Uterus (tissue), 4 donors: Measurements from ENCODE around the gene DLK2. TPM values are rescaled to one million over a fixed set of nuclear protein-coding genes. Genes with fewer than 3 reads are reported as not detected.

Experiments used
- DNase-seq, 2 donors: peaks; one replicate each; pipeline ENCODE4 v3.0.0-alpha.2; 2019 to 2020
- H3K27ac ChIP-seq, 2 donors: fragments of 200-600 bp; sonication (generic); 1 replicate in 1 of 2; 2 replicates in 1 of 2; pipeline ENCODE4 v1.5.1; 2016 to 2018
- H3K27me3 ChIP-seq, 2 donors: fragments of 200-600 bp; sonication (generic); one replicate each; pipeline ENCODE4 v1.5.1; 2018 to 2019; ENCODE audit warnings: control low read depth in 1 of 2
- H3K36me3 ChIP-seq, 2 donors: fragments of 200-600 bp; sonication (generic); one replicate each; pipeline ENCODE4 v1.5.1; 2019; ENCODE audit warnings: control low read depth in 1 of 2
- H3K4me1 ChIP-seq, 2 donors: fragments of 200-600 bp; sonication (generic); one replicate each; pipeline ENCODE4 v1.5.1; 2018 to 2019; ENCODE audit warnings: control low read depth in 1 of 2
- H3K4me3 ChIP-seq, 2 donors: fragments of 200-600 bp; sonication (generic); 1 replicate in 1 of 2; 2 replicates in 1 of 2; pipeline ENCODE4 v1.5.1; 2018 to 2019; ENCODE audit warnings: mild to moderate bottlenecking in 1 of 2
- H3K9me3 ChIP-seq, 2 donors: fragments of 200-600 bp; sonication (generic); one replicate each; pipeline ENCODE4 v1.5.1; 2019; ENCODE audit warnings: control low read depth in 1 of 2
- POLR2A ChIP-seq, 2 donors: fragments of 450-650 bp; IDR thresholded peaks; one replicate each; pipeline ENCODE4 v1.6.1; 2016; ENCODE audit warnings: antibody characterized with exemption in 2 of 2, mild to moderate bottlenecking in 1 of 2, moderate library complexity in 1 of 2
- intact Hi-C: fragments of 100-400 bp; cut with DNase I; formaldehyde crosslinking; loops from one replicate; pipeline ENCODE4 v1.15.1; 2023; ENCODE audit warnings: low total_unique reads
- microRNA-seq: library from miRNA; unstranded; fragments of <30 nt; microRNA quantifications from one replicate; pipeline ENCODE4, GENCODE V29; 2016; ENCODE audit warnings: borderline microRNAs expressed, borderline replicate concordance
- small RNA-seq: library from RNA; depleted of rRNA; stranded (forward); fragments of <200 nt; gene quantifications from one replicate; pipeline ENCODE3, GENCODE V24; 2016
- total RNA-seq, 4 donors: library from RNA; depleted of rRNA in 3 of 4; stranded (reverse); fragments of >200 nt in 3 of 4; gene quantifications; one replicate each; pipeline versions ENCODE4 v1.1.0 to v1.2.4, GENCODE V29; 2014 to 2023
- TF ChIP-seq, protein P1 (sequence below), 4 experiments: fragments of 200-600 bp in 2 of 4; fragments of 450-650 bp in 2 of 4; sonication (generic) in 2 of 4; IDR thresholded peaks; one replicate each; pipeline ENCODE4 v1.5.1; 2016 to 2019; ENCODE audit warnings: antibody characterized with exemption in 4 of 4, mild to moderate bottlenecking in 2 of 4, moderate library complexity in 1 of 4
- donor health status: DM: yes; HTN: yes; CAD: no.

Gene DLK2
- total RNA-seq, 4 donors from 2014 or later, result 1.9 to 3.3 TPM; not detected in 2

DNA sequence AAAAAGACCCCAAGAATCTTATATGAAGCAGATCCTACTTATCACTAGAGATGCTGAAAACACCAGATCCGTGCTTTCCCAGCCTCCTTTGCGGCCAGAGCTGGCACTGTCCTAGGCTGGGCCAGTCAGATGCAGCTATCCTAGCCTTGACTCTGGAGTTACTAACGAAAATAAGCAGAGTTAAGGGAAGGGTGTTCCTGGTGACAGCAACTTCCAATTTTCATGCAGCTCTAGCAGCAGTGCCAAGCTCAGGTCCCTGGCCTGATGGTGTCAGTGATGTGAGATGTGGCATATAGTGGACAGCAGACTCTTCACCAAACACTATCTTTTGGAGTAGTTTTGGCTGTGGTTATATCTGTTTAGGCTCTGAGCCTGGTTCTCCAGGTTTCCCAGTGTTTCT, 53.6 kb downstream of the DLK2 start:
- Histone ChIP-seq H3K4me3 (no peak overlapping the region), H3K9me3 (no peaks in the 10 kb centered on the region), H3K27me3 (no peaks in the 10 kb centered on the region), H3K4me1 (no peaks in the 10 kb centered on the region), H3K27ac (no peak overlapping the region), H3K36me3 (no peaks in the 10 kb centered on the region)
- no peak for DNase-seq
- TF ChIP-seq POLR2A (IDR thresholded peaks at IDR 0.05), result no peak
- TF ChIP-seq, protein P1, sequence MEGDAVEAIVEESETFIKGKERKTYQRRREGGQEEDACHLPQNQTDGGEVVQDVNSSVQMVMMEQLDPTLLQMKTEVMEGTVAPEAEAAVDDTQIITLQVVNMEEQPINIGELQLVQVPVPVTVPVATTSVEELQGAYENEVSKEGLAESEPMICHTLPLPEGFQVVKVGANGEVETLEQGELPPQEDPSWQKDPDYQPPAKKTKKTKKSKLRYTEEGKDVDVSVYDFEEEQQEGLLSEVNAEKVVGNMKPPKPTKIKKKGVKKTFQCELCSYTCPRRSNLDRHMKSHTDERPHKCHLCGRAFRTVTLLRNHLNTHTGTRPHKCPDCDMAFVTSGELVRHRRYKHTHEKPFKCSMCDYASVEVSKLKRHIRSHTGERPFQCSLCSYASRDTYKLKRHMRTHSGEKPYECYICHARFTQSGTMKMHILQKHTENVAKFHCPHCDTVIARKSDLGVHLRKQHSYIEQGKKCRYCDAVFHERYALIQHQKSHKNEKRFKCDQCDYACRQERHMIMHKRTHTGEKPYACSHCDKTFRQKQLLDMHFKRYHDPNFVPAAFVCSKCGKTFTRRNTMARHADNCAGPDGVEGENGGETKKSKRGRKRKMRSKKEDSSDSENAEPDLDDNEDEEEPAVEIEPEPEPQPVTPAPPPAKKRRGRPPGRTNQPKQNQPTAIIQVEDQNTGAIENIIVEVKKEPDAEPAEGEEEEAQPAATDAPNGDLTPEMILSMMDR (IDR thresholded peaks at IDR 0.05), result no peak
- intact Hi-C loops, result no loop called here

Small RNAs within 50 kb of the gene (microRNA-seq; reads per million reads assigned to microRNA genes)
- not detected for gene MIR6780B

Small RNAs within 50 kb of the gene (small RNA-seq; reads per million reads assigned to genes)
- gene MIR6780B, result not detected
- not detected for gene RNU6-1113P

Other genes with a start within 250 kb of the DLK2 start
- gene DNPH1, start 226.1 kb downstream of the DLK2 start, total RNA-seq, result 10 to 100 TPM; 23.4 to 68.4 (median 33.2) TPM
- gene TTBK1, start 212.1 kb downstream of the DLK2 start, total RNA-seq, result under 1 TPM in 2 of 4 donors, not detected in 2; 0.06 to 0.14 TPM
- gene SLC22A7, start 157.3 kb downstream of the DLK2 start, total RNA-seq, result not detected
- gene CRIP3, start 146.7 kb downstream of the DLK2 start, total RNA-seq, result 1 to 10 TPM in 2 of 4 donors, not detected in 2; 1.5 to 2.7 TPM
- 10 to 100 TPM in 3 of 4 donors, 1 to 10 TPM in 1; 3.8 to 38.0 (median 24.0) TPM for gene ZNF318, start 85.9 kb downstream of the DLK2 start, total RNA-seq
- 10 to 100 TPM in 2 of 4 donors, 1 to 10 TPM in 1, under 1 TPM in 1; 0.59 to 35.5 (median 10.7) TPM for gene ABCC10, start 28.0 kb downstream of the DLK2 start, total RNA-seq
- gene TJAP1, start 22.0 kb upstream of the DLK2 start, total RNA-seq, result 10 to 100 TPM; 12.8 to 40.8 (median 21.9) TPM
- 1 to 10 TPM in 2 of 4 donors, not detected in 2; 1.2 to 1.5 TPM for gene LRRC73, start 54.8 kb upstream of the DLK2 start, total RNA-seq
- gene YIPF3, start 61.4 kb upstream of the DLK2 start, total RNA-seq, result 100 to 1,000 TPM in 2 of 4 donors, 10 to 100 TPM in 2; 26.5 to 212 (median 92.7) TPM
- 10 to 100 TPM; 15.9 to 39.5 (median 26.0) TPM for gene POLR1C, start 61.5 kb upstream of the DLK2 start, total RNA-seq
- 10 to 100 TPM; 29.2 to 62.9 (median 40.8) TPM for gene XPO5, start 120.5 kb upstream of the DLK2 start, total RNA-seq
- gene POLH, start 120.6 kb upstream of the DLK2 start, total RNA-seq, result 10 to 100 TPM in 1 of 4 donors, 1 to 10 TPM in 3; 5.4 to 35.1 (median 8.8) TPM
- 10 to 100 TPM; 17.9 to 67.6 (median 40.2) TPM for gene GTPBP2, start 173.7 kb upstream of the DLK2 start, total RNA-seq
- gene MAD2L1BP, start 180.3 kb upstream of the DLK2 start, total RNA-seq, result 10 to 100 TPM; 12.3 to 44.3 (median 17.7) TPM
- gene RSPH9, start 189.5 kb upstream of the DLK2 start, total RNA-seq, result 1 to 10 TPM in 2 of 4 donors, not detected in 2; 1.9 to 2.0 TPM
- 10 to 100 TPM; 23.1 to 87.4 (median 36.4) TPM for gene MRPS18A, start 232.2 kb upstream of the DLK2 start, total RNA-seq